HL-60 (cell line): Measurements from ENCODE around the gene SCOC.

ENCODE experiments used
- DNase-seq, 2 experiments: peaks; one replicate each; pipeline ENCODE4 v3.0.0-alpha.2; 2010 to 2020; ENCODE audit warnings: low read depth in 1 of 2, low spot score in 1 of 2
- H3K27ac ChIP-seq: fragments of 250-450 bp; sonication (Bioruptor Pico); replicated peaks from 2 replicates; pipeline ENCODE4 v1.5.1; 2020; ENCODE audit warnings: mild to moderate bottlenecking, moderate library complexity
- H3K27me3 ChIP-seq: fragments of 250-450 bp; sonication (Bioruptor Pico); 2 replicates; pipeline ENCODE4 v1.5.1; 2021; ENCODE audit warnings: mild to moderate bottlenecking, moderate library complexity; ENCODE audit not compliant: insufficient read depth, poor library complexity, severe bottlenecking
- H3K4me3 ChIP-seq: replicated peaks from 2 replicates; pipeline ENCODE4 v1.5.1; 2011; ENCODE audit warnings: mild to moderate bottlenecking, control low read depth, low read length; ENCODE audit not compliant: insufficient read depth
- CTCF ChIP-seq: IDR thresholded peaks from one replicate; pipeline ENCODE4 v1.5.1; 2011; ENCODE audit warnings: low read length, control low read depth, inconsistent platforms; ENCODE audit not compliant: insufficient read depth
- GABPA ChIP-seq: IDR thresholded peaks from 2 replicates; pipeline ENCODE4 v1.6.1; 2012; ENCODE audit warnings: low read depth
- POLR2AphosphoS5 ChIP-seq: IDR thresholded peaks from 2 replicates; pipeline ENCODE4 v1.6.1; 2012; ENCODE audit warnings: low read depth
- SPI1 ChIP-seq: IDR thresholded peaks from 2 replicates; pipeline ENCODE4 v1.6.1; 2012; ENCODE audit warnings: low read depth, mild to moderate bottlenecking, borderline replicate concordance
- TF ChIP-seq, protein P1 (sequence below): IDR thresholded peaks from 2 replicates; pipeline ENCODE4 v1.6.1; 2012; ENCODE audit warnings: low read depth; ENCODE audit not compliant: insufficient replicate concordance

SCOC gene

DNA sequence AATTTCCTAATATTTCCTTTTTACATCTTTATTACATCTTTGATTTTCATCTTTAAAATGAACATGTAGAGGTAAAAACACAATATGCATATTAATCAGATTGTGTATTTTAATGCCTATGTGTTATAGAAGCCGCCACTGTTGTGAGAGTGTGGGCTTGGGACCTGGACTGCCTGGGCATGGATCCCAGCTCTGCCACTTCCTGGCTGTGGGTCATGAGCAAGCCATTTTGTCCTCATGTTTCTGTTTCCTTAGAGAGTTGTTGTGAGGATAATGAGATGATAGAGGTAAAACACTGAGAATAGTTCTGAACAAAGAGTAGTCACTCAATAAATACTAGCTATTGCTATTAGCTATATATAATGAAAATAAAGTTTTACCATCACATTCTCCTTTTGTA lies 38.4 kb upstream of the SCOC start:
- no peak overlapping the region for H3K27ac ChIP-seq
- H3K4me3 ChIP-seq = no peak overlapping the region
- DNase-seq = no peak
- TF ChIP-seq GABPA (no peak), POLR2AphosphoS5 (no peak), CTCF (no peak), SPI1 (no peak)
- TF ChIP-seq, protein P1, sequence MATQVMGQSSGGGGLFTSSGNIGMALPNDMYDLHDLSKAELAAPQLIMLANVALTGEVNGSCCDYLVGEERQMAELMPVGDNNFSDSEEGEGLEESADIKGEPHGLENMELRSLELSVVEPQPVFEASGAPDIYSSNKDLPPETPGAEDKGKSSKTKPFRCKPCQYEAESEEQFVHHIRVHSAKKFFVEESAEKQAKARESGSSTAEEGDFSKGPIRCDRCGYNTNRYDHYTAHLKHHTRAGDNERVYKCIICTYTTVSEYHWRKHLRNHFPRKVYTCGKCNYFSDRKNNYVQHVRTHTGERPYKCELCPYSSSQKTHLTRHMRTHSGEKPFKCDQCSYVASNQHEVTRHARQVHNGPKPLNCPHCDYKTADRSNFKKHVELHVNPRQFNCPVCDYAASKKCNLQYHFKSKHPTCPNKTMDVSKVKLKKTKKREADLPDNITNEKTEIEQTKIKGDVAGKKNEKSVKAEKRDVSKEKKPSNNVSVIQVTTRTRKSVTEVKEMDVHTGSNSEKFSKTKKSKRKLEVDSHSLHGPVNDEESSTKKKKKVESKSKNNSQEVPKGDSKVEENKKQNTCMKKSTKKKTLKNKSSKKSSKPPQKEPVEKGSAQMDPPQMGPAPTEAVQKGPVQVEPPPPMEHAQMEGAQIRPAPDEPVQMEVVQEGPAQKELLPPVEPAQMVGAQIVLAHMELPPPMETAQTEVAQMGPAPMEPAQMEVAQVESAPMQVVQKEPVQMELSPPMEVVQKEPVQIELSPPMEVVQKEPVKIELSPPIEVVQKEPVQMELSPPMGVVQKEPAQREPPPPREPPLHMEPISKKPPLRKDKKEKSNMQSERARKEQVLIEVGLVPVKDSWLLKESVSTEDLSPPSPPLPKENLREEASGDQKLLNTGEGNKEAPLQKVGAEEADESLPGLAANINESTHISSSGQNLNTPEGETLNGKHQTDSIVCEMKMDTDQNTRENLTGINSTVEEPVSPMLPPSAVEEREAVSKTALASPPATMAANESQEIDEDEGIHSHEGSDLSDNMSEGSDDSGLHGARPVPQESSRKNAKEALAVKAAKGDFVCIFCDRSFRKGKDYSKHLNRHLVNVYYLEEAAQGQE = no peak
- H3K27me3 ChIP-seq = no peaks in the 10 kb centered on the region

- H3K27ac ChIP-seq = no peak overlapping the region
- DNase-seq = no peak
- no peak overlapping the region for H3K4me3 ChIP-seq
- TF ChIP-seq SPI1 (no peak), GABPA (no peak), CTCF (no peak), POLR2AphosphoS5 (no peak)
- TF ChIP-seq, protein P1 = no peak
- H3K27me3 ChIP-seq = no peaks in the 10 kb centered on the region
Measured at GRCh38 chr4:140336730-140337129, 36.7 kb upstream of the SCOC start.

DNA sequence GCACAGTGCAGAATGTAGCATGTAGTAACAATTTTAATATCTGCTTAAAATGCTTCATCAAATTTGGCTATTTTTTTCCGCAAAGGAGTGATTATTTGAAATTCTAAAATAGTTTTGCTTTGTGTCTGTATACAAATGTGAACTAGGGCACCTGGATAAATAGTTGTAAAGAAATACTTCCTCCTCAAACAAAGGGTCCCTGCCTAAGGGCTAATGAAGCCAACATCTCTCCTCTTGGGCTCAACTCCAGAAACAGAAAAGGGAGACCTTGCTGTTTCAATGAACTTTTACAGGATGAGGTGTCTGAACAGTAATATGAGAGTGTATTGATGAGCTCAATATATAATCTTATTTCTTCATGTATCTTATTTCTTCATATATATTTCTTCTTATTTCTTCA lies 30.8 kb upstream of the SCOC start:
- TF ChIP-seq, protein P1 = no peak
- TF ChIP-seq SPI1 (no peak), GABPA (no peak), POLR2AphosphoS5 (no peak), CTCF (no peak)
- no peak for DNase-seq
- Histone ChIP-seq H3K27ac (no peak overlapping the region), H3K4me3 (no peak overlapping the region), H3K27me3 (peaks cover 2% of the 10 kb centered on the region)
